Mesothelial cell of epicardium (in vitro differentiated cells): ENCODE measurements around the gene SYPL1. TPM values are rescaled to one million over a fixed set of nuclear protein-coding genes. Genes with fewer than 3 reads are reported as not detected.

ENCODE experiments used
- DNase-seq, 2 experiments: peaks; one replicate each; pipeline ENCODE4 v3.0.0; 2021; ENCODE audit warnings: low spot score in 2 of 2; ENCODE audit not compliant: unreplicated experiment in 2 of 2
- H3K27ac Mint-ChIP-seq: 2 replicates; pipeline ENCODE4 v1.8.0; 2021; ENCODE audit warnings: mixed read lengths
- H3K27me3 Mint-ChIP-seq: 2 replicates; pipeline ENCODE4 v1.8.0; 2021; ENCODE audit warnings: low read depth, mixed read lengths
- H3K36me3 Mint-ChIP-seq: 2 replicates; pipeline ENCODE4 v1.8.0; 2021; ENCODE audit warnings: mixed read lengths
- H3K4me1 Mint-ChIP-seq: 2 replicates; pipeline ENCODE4 v1.8.0; 2021; ENCODE audit warnings: mixed read lengths
- H3K4me3 Mint-ChIP-seq: 2 replicates; pipeline ENCODE4 v1.8.0; 2021; ENCODE audit warnings: mild to moderate bottlenecking, moderate library complexity, mixed read lengths
- H3K9me3 Mint-ChIP-seq: 2 replicates; pipeline ENCODE4 v1.8.0; 2021; ENCODE audit warnings: mixed read lengths
- total RNA-seq: library from RNA; stranded (reverse); gene quantifications from 3 replicates; pipeline ENCODE4 v1.2.1, GENCODE V29; 2021
- TF ChIP-seq, protein P1 (sequence below): fragments of 200-600 bp; sonication (generic); IDR thresholded peaks from one replicate; pipeline ENCODE4 v1.5.0; 2021; ENCODE audit warnings: antibody characterized with exemption; ENCODE audit not compliant: unreplicated experiment

SYPL1 gene
- total RNA-seq, 1 donor from 2014 or later, result 64.0 TPM

DNA sequence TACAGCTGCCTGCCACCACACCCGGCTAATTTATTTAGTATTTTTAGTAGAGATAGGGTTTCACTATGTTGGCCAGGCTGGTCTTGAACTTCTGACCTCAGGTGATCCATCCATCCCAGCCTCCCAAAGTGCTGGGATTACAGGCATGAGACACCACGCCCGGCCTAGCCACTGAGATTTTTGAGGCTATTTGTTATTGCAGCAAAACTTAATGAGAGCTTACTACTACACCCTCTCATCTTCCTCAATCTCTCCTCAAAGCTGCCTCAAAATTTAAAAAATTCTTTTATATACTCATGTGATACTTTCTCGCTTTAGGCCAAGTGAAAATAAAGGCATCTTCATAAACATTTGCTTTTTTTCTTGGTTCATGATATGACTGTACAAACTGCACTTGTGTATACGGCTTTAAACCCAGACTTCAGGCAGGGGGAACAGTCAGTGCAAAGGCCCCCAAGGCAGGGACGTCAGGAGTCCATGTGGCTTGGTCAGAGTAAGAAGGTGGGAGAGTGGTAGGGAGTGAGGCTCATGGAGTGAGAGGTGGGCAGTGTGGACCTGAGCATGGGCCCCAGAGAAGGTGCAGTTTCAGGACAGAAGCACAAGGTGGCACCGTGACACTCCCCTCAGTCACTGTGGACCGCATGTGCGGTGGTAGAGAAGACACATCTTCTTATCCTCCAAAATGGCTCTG, 55.5 kb downstream of the SYPL1 start:
- H3K9me3 Mint-ChIP-seq, result peaks cover 5% of the 10 kb centered on the region
- TF ChIP-seq, protein P1, sequence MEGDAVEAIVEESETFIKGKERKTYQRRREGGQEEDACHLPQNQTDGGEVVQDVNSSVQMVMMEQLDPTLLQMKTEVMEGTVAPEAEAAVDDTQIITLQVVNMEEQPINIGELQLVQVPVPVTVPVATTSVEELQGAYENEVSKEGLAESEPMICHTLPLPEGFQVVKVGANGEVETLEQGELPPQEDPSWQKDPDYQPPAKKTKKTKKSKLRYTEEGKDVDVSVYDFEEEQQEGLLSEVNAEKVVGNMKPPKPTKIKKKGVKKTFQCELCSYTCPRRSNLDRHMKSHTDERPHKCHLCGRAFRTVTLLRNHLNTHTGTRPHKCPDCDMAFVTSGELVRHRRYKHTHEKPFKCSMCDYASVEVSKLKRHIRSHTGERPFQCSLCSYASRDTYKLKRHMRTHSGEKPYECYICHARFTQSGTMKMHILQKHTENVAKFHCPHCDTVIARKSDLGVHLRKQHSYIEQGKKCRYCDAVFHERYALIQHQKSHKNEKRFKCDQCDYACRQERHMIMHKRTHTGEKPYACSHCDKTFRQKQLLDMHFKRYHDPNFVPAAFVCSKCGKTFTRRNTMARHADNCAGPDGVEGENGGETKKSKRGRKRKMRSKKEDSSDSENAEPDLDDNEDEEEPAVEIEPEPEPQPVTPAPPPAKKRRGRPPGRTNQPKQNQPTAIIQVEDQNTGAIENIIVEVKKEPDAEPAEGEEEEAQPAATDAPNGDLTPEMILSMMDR, result peak; percentile 57
- H3K36me3 Mint-ChIP-seq, result peaks cover 1% of the 10 kb centered on the region
- H3K4me1 Mint-ChIP-seq, result peaks cover 17% of the 10 kb centered on the region
- H3K4me3 Mint-ChIP-seq, result no peak overlapping the region
- H3K27ac Mint-ChIP-seq, result peak overlapping the region; percentile 1
- DNase-seq, result peak in 1 of 2 experiments; percentile 67
- H3K27me3 Mint-ChIP-seq, result peaks cover 7% of the 10 kb centered on the region

DNA sequence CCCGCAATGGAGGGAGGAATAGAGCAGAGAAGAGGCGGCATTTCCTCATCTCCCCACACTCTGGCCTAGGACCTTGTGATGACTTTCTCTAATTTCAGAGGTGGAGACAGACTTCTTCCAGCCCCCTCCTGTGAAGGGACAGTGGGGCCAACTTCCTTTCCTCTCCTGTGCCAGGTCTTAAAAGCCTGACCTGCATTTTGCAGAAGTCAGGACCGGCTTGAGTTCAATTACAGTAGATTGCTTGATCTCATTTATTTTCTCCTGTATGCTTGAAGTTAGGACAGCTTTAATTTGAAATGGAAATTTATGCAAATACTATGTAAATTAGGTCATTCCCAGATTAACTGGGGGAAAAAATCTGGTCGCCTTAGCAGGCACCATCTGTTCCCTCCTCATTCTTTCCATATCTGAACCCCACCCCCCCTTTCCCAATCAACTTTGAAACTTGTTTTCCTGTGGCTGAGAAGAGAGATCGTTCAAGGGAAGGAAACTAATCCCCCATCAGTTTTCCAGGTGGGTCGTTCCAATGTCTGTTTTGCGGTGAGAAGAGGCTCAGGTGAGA, 57.1 kb downstream of the SYPL1 start:
- TF ChIP-seq, protein P1, result no peak
- no peak overlapping the region for H3K4me3 Mint-ChIP-seq
- no peaks in the 10 kb centered on the region for H3K9me3 Mint-ChIP-seq
- H3K36me3 Mint-ChIP-seq, result no peaks in the 10 kb centered on the region
- no peak for DNase-seq
- H3K27ac Mint-ChIP-seq, result no peak overlapping the region
- peaks cover 26% of the 10 kb centered on the region for H3K4me1 Mint-ChIP-seq
- peaks cover 7% of the 10 kb centered on the region for H3K27me3 Mint-ChIP-seq

DNA sequence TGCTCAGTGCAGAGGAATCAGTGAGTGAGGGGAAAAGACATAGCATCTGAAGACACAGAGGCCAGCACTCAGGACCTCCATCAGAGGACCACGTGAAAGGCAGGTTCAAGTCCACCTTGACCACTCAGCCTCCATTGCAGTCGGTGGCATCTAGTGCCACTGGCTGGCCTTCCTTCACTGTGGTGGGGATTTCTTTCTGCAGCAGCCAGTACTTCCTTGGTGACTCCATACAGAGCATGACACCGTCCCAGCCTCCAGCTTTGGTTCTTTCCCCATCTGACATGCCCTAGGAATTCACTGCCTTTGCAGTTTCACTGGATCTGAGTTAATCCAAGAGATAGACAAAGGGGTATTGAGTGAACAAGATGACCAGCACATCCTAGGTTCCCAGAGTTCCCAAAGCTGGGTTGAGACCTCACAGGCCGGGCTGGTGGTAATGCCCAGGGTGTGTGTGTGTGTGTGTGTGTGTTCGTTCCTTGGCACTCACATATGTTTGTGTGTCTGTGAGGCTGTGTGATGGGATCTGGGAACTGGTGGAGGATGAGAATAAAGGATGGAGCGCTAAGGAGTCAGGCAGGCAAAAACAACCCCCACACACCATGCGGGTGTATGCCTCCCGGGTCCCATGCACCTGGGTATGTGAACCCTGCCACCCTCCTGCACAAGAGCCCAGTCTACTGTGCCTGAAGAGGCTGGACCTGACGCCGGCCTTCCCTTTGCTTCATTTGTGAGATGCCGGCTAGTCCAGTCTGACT, 57.8 kb downstream of the SYPL1 start:
- H3K36me3 Mint-ChIP-seq, result no peaks in the 10 kb centered on the region
- H3K4me3 Mint-ChIP-seq, result no peak overlapping the region
- H3K4me1 Mint-ChIP-seq, result peaks cover 26% of the 10 kb centered on the region
- DNase-seq, result no peak
- TF ChIP-seq, protein P1, result no peak
- peaks cover 7% of the 10 kb centered on the region for H3K27me3 Mint-ChIP-seq
- H3K9me3 Mint-ChIP-seq, result no peaks in the 10 kb centered on the region
- H3K27ac Mint-ChIP-seq, result no peak overlapping the region

DNA sequence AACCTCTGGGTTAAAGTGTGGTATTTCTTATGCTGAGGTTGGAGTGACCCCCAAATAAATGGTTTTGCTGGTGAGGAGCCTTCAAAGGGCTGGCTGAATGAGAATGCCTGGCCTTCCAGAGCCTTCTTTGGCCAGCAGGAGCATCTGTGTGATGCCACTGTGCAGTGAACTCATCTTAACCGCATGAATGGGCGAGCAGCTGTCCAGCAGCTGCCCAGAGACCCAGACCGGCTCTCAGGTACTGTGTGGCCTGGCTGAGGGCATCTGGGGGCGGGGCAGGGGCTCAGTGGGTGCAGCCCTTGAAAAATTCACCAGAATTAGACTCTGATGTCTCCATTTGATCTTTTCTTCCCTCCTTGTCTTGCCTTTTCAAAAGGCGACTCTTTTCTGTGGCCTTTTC, 59.0 kb downstream of the SYPL1 start:
- no peak overlapping the region for H3K27ac Mint-ChIP-seq
- H3K36me3 Mint-ChIP-seq, result no peaks in the 10 kb centered on the region
- peaks cover 7% of the 10 kb centered on the region for H3K27me3 Mint-ChIP-seq
- H3K9me3 Mint-ChIP-seq, result no peaks in the 10 kb centered on the region
- H3K4me1 Mint-ChIP-seq, result peaks cover 16% of the 10 kb centered on the region
- TF ChIP-seq, protein P1, result no peak
- no peak for DNase-seq
- H3K4me3 Mint-ChIP-seq, result no peak overlapping the region

DNA sequence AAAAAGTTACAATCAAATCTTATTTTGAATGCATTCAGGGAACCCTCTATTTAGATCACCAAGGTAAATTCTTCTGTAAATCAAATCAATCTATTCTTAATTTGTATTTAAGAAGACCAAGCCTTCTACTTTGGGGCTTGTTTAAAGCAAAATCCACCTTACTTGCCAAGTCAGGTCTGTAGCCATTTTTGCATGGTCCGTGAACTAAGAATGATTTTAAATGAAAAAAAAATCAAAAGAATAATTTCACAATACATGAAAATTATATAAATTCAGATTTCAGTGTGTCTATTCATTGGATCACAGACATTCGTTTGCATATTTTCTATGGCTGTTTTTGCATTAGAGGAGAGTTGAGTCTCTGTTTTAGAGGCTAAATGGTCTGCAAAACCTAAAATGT, 59.4 kb downstream of the SYPL1 start:
- Mint-ChIP-seq H3K4me1 (peaks cover 15% of the 10 kb centered on the region), H3K4me3 (no peak overlapping the region), H3K27ac (no peak overlapping the region), H3K27me3 (peaks cover 7% of the 10 kb centered on the region), H3K36me3 (no peaks in the 10 kb centered on the region), H3K9me3 (no peaks in the 10 kb centered on the region)
- TF ChIP-seq, protein P1, result no peak
- DNase-seq, result no peak
